Activated CD4-positive, alpha-beta T cell treated with anti-CD3 and anti-CD28 coated beads, Interleukin-2, amount 50 U/mL, for 16 hours (primary cell): ENCODE data around the gene ZNF76.

Experiments
- DNase-seq: peaks from one replicate; pipeline ENCODE4 v3.0.0-alpha.2; 2020

Gene ZNF76

GRCh38 chr6:35237476-35237875 is 22.1 kb upstream of the ZNF76 start:
- no peak for DNase-seq

GRCh38 chr6:35238843-35239289 is 20.7 kb upstream of the ZNF76 start:
- DNase-seq = no peak

- no peak for DNase-seq
These were observed 20.0 kb upstream of the ZNF76 start for GRCh38 chr6:35239581-35239980.

GRCh38 chr6:35240838-35241801 is 18.4 kb upstream of the ZNF76 start:
- peak; percentile 76 for DNase-seq

GRCh38 chr6:35242486-35242885 is 17.0 kb upstream of the ZNF76 start:
- no peak for DNase-seq

GRCh38 chr6:35242906-35243305 is 16.6 kb upstream of the ZNF76 start:
- DNase-seq = no peak

GRCh38 chr6:35243386-35243958 is 16.1 kb upstream of the ZNF76 start:
- DNase-seq = no peak

- no peak for DNase-seq
These were observed 15.0 kb upstream of the ZNF76 start for GRCh38 chr6:35244551-35244950.

GRCh38 chr6:35247642-35248231 is 11.8 kb upstream of the ZNF76 start:
- peak; percentile 53 for DNase-seq

GRCh38 chr6:35248300-35248699 is 11.2 kb upstream of the ZNF76 start:
- DNase-seq = peak; percentile 18

- DNase-seq = no peak
These were observed 10.6 kb upstream of the ZNF76 start for GRCh38 chr6:35248965-35249364.

GRCh38 chr6:35251949-35252348 is 7.6 kb upstream of the ZNF76 start:
- no peak for DNase-seq

GRCh38 chr6:35253249-35253648 is 6.3 kb upstream of the ZNF76 start:
- no peak for DNase-seq

GRCh38 chr6:35258336-35258735 is 1.2 kb upstream of the ZNF76 start:
- DNase-seq = no peak

GRCh38 chr6:35258858-35259193 is 709 bp upstream of the ZNF76 start:
- DNase-seq = no peak

- DNase-seq = peak; percentile 82
These were observed 534 bp downstream of the ZNF76 start for GRCh38 chr6:35259948-35260590.

- no peak for DNase-seq
These were observed 1.3 kb downstream of the ZNF76 start for GRCh38 chr6:35260591-35261570.

- DNase-seq = no peak
These were observed 3.1 kb downstream of the ZNF76 start for GRCh38 chr6:35262596-35262995.

- no peak for DNase-seq
These were observed 5.2 kb downstream of the ZNF76 start for GRCh38 chr6:35264550-35265274.

GRCh38 chr6:35265523-35265922 is 6.0 kb downstream of the ZNF76 start:
- no peak for DNase-seq

- no peak for DNase-seq
These were observed 7.9 kb downstream of the ZNF76 start for GRCh38 chr6:35267446-35267845.

- DNase-seq = no peak
These were observed 8.4 kb downstream of the ZNF76 start for GRCh38 chr6:35267897-35268296.
